Measurements from ENCODE around the gene TMEM164.

Gene TMEM164

GRCh38 chrX:110004731-110005369 lies 1.9 kb downstream of the TMEM164 start:
- no peak for TF ChIP-seq CTCF (conservative IDR thresholded peaks at IDR 0.05)
- H3K27ac ChIP-seq: peak overlapping the region; percentile 70

- no peak overlapping the region for H3K27ac ChIP-seq
- no peak for TF ChIP-seq CTCF (conservative IDR thresholded peaks at IDR 0.05)
Observed at GRCh38 chrX:110006161-110006560, 3.2 kb downstream of the TMEM164 start.

GRCh38 chrX:110006821-110007375 lies 4.0 kb downstream of the TMEM164 start:
- TF ChIP-seq CTCF (conservative IDR thresholded peaks at IDR 0.05): no peak
- H3K27ac ChIP-seq: no peak overlapping the region

- TF ChIP-seq CTCF (conservative IDR thresholded peaks at IDR 0.05): no peak
- no peak overlapping the region for H3K27ac ChIP-seq
Observed at GRCh38 chrX:110008011-110008635, 5.2 kb downstream of the TMEM164 start.

- no peak for TF ChIP-seq CTCF (conservative IDR thresholded peaks at IDR 0.05)
- H3K27ac ChIP-seq: peak overlapping the region; percentile 68
Observed at GRCh38 chrX:110012818-110013485, 10.0 kb downstream of the TMEM164 start.

GRCh38 chrX:110013968-110014367 lies 11.1 kb downstream of the TMEM164 start:
- no peak for TF ChIP-seq CTCF (conservative IDR thresholded peaks at IDR 0.05)
- peak overlapping the region; percentile 68 for H3K27ac ChIP-seq

GRCh38 chrX:110015032-110015431 lies 12.1 kb downstream of the TMEM164 start:
- TF ChIP-seq CTCF (conservative IDR thresholded peaks at IDR 0.05): no peak
- no peak overlapping the region for H3K27ac ChIP-seq
